ENCODE data around the gene CRISP1. TPM values are rescaled to one million over a fixed set of nuclear protein-coding genes. Genes with fewer than 3 reads are reported as not detected.

Gene CRISP1, protein sequence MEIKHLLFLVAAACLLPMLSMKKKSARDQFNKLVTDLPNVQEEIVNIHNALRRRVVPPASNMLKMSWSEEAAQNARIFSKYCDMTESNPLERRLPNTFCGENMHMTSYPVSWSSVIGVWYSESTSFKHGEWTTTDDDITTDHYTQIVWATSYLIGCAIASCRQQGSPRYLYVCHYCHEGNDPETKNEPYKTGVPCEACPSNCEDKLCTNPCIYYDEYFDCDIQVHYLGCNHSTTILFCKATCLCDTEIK
- total RNA-seq, result not detected

DNA sequence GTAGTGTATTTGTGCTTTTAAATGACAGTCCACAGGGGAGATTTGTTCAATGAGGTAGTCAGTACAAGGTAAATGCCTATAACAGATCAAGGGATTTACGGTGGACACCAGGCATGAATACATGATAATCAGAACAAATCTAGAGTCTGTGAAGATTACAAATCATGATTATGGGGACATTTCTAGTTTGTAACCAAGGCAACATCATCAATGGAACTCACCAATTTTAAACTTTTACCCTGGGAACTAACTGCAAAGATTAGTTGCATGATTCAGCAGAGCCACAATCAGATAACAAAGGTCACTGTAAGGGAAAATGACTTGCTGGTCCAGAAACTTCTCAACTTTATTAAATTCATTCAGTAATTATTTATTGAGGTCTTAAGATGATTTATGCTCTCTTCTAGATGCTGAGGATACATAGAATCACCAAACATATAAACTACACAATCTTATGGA, at the start of gene CRISP1:
Gene CRISP1 (minus strand): TSS at position 51 of the 459 bp plus-strand sequence. CDS start 9,135 bp downstream, outside the sequence.
- no peaks in the 10 kb centered on the region for H3K4me1 ChIP-seq
- no peak for DNase-seq (ENCODE audit: extremely low spot score in 2 of 2)
- intact Hi-C loops (cut with DNase I), result no loop called here

GRCh38 chr6:49915035-49915434, 48.7 kb upstream of the CRISP1 start:
- Histone ChIP-seq H3K4me3 (no peak overlapping the region), H3K27ac (no peak overlapping the region), H3K4me1 (no peaks in the 10 kb centered on the region), H3K9me3 (no peaks in the 10 kb centered on the region), H3K27me3 (no peaks in the 10 kb centered on the region), H3K36me3 (no peaks in the 10 kb centered on the region)
- TF ChIP-seq POLR2AphosphoS5 (IDR thresholded peaks at IDR 0.05; ENCODE audit: insufficient read depth in 1 of 2, low read depth in 1 of 2) (no peak), POLR2A (IDR thresholded peaks at IDR 0.05) (no peak)
- TF ChIP-seq, protein P1, sequence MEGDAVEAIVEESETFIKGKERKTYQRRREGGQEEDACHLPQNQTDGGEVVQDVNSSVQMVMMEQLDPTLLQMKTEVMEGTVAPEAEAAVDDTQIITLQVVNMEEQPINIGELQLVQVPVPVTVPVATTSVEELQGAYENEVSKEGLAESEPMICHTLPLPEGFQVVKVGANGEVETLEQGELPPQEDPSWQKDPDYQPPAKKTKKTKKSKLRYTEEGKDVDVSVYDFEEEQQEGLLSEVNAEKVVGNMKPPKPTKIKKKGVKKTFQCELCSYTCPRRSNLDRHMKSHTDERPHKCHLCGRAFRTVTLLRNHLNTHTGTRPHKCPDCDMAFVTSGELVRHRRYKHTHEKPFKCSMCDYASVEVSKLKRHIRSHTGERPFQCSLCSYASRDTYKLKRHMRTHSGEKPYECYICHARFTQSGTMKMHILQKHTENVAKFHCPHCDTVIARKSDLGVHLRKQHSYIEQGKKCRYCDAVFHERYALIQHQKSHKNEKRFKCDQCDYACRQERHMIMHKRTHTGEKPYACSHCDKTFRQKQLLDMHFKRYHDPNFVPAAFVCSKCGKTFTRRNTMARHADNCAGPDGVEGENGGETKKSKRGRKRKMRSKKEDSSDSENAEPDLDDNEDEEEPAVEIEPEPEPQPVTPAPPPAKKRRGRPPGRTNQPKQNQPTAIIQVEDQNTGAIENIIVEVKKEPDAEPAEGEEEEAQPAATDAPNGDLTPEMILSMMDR (IDR thresholded peaks at IDR 0.05), result no peak
- no peak for DNase-seq (ENCODE audit: extremely low spot score in 2 of 2)
- intact Hi-C loops (cut with DNase I), result no loop called here

More for the DNA sequence above, at the start of gene CRISP1:
- TF ChIP-seq POLR2A (IDR thresholded peaks at IDR 0.05), result no peak
- TF ChIP-seq, protein P1 (IDR thresholded peaks at IDR 0.05), result no peak
- TF ChIP-seq POLR2AphosphoS5 (IDR thresholded peaks at IDR 0.05; ENCODE audit: insufficient read depth in 1 of 2, low read depth in 1 of 2), result no peak
- H3K9me3 ChIP-seq, result no peaks in the 10 kb centered on the region
- no peaks in the 10 kb centered on the region for H3K36me3 ChIP-seq
- no peak within 1 kb of the TSS for H3K27ac ChIP-seq
- H3K27me3 ChIP-seq, result no peaks in the 10 kb centered on the region
- H3K4me3 ChIP-seq, result no peak within 1 kb of the TSS

GRCh38 chr6:49913636-49914375, 47.5 kb upstream of the CRISP1 start:
- TF ChIP-seq POLR2AphosphoS5 (IDR thresholded peaks at IDR 0.05; ENCODE audit: insufficient read depth in 1 of 2, low read depth in 1 of 2) (no peak), POLR2A (IDR thresholded peaks at IDR 0.05) (no peak)
- TF ChIP-seq, protein P1 (IDR thresholded peaks at IDR 0.05), result no peak
- DNase-seq (ENCODE audit: extremely low spot score in 2 of 2), result no peak
- no peaks in the 10 kb centered on the region for H3K27me3 ChIP-seq
- no peaks in the 10 kb centered on the region for H3K9me3 ChIP-seq
- no peaks in the 10 kb centered on the region for H3K4me1 ChIP-seq
- intact Hi-C loops (cut with DNase I), result no loop called here
- no peaks in the 10 kb centered on the region for H3K36me3 ChIP-seq
- H3K4me3 ChIP-seq, result no peak overlapping the region
- no peak overlapping the region for H3K27ac ChIP-seq

DNA sequence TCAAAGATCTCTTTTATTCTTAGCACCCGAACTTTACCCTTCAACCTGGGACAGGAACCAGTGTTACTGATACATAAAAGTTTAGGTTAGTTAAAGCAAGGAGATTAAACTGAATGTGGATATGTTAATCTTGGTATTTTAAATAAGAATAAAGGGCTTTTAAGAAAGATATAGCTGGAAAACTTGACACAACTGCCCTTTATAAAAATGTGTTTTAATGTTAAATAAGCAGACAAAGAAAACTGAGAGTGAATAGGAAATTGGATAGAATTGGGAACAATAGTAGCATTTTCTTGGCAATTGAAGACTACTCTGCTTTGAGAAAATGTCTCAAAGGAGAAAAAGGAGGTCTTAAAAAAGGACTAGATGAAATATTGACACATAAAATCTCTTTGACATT, 45.9 kb upstream of the CRISP1 start:
- Histone ChIP-seq H3K27ac (no peak overlapping the region), H3K36me3 (no peaks in the 10 kb centered on the region), H3K4me3 (no peak overlapping the region), H3K27me3 (no peaks in the 10 kb centered on the region), H3K4me1 (no peaks in the 10 kb centered on the region), H3K9me3 (no peaks in the 10 kb centered on the region)
- intact Hi-C loops (cut with DNase I), result no loop called here
- no peak for DNase-seq (ENCODE audit: extremely low spot score in 2 of 2)
- TF ChIP-seq POLR2A (IDR thresholded peaks at IDR 0.05), result no peak

- no peak overlapping the region for H3K4me3 ChIP-seq
- intact Hi-C loops (cut with DNase I), result no loop called here
- no peak for DNase-seq (ENCODE audit: extremely low spot score in 2 of 2)
- no peaks in the 10 kb centered on the region for H3K27me3 ChIP-seq
- TF ChIP-seq POLR2AphosphoS5 (IDR thresholded peaks at IDR 0.05; ENCODE audit: insufficient read depth in 1 of 2, low read depth in 1 of 2), result no peak
- TF ChIP-seq, protein P1 (IDR thresholded peaks at IDR 0.05), result no peak
- no peaks in the 10 kb centered on the region for H3K36me3 ChIP-seq
- H3K4me1 ChIP-seq, result no peaks in the 10 kb centered on the region
- H3K27ac ChIP-seq, result no peak overlapping the region
- no peaks in the 10 kb centered on the region for H3K9me3 ChIP-seq
These were observed 44.9 kb upstream of the CRISP1 start for GRCh38 chr6:49911252-49911651.
